Vagina (tissue), 2 donors: Measurements from ENCODE around the gene CEP85L.

Experiments
- CTCF ChIP-seq, 3 experiments: fragments of 450-650 bp in 2 of 3; fragments of 200-600 bp in 1 of 3; sonication (generic) in 1 of 3; IDR thresholded peaks; one replicate each; pipeline ENCODE4 v1.5.1; 2017 to 2019; ENCODE audit warnings: antibody characterized with exemption in 3 of 3, mild to moderate bottlenecking in 2 of 3, moderate library complexity in 2 of 3
- POLR2A ChIP-seq, 2 donors: fragments of 450-650 bp; IDR thresholded peaks; one replicate each; pipeline ENCODE4 v1.6.1; 2017; ENCODE audit warnings: antibody characterized with exemption in 2 of 2, mild to moderate bottlenecking in 2 of 2, moderate library complexity in 2 of 2

- no peak for TF ChIP-seq CTCF (IDR thresholded peaks at IDR 0.05)
- no peak for TF ChIP-seq POLR2A (IDR thresholded peaks at IDR 0.05)
Measured at GRCh38 chr6:118644007-118644406, 7.4 kb downstream of the CEP85L start.
